ENCODE measurements around the gene EGLN2. TPM values are rescaled to one million over a fixed set of nuclear protein-coding genes. Genes with fewer than 3 reads are reported as not detected.

The EGLN2 gene
- total and polyA plus RNA-seq, 2 of the 4 experiments (the other 2 are of a cell fraction), result 54.1 to 60.2 TPM

- TF ChIP-seq RAD21 (IDR thresholded peaks at IDR 0.05; ENCODE audit: low read length), result no peak
Measured at GRCh38 chr19:40799558-40800338, 757 bp downstream of the EGLN2 start (continued).

DNA sequence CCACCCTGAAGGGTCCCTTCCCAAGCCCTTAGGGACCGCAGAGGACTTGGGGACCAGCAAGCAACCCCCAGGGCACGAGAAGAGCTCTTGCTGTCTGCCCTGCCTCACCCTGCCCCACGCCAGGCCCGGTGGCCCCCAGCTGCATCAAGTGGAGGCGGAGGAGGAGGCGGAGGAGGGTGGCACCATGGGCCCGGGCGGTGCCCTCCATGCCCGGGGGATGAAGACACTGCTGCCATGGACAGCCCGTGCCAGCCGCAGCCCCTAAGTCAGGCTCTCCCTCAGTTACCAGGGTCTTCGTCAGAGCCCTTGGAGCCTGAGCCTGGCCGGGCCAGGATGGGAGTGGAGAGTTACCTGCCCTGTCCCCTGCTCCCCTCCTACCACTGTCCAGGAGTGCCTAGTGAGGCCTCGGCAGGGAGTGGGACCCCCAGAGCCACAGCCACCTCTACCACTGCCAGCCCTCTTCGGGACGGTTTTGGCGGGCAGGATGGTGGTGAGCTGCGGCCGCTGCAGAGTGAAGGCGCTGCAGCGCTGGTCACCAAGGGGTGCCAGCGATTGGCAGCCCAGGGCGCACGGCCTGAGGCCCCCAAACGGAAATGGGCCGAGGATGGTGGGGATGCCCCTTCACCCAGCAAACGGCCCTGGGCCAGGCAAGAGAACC lies 1.5 kb downstream of the EGLN2 start:
- no peak overlapping the region for H2BK5ac ChIP-seq (ENCODE audit: low read depth, low read length, poor library complexity, severe bottlenecking)
- H3K23ac ChIP-seq (ENCODE audit: low read depth, low read length), result peak overlapping the region; percentile 38
- H3K27me3 ChIP-seq (ENCODE audit: control insufficient read depth, insufficient read depth, low read length), result no peaks in the 10 kb centered on the region
- H3K4me2 ChIP-seq (ENCODE audit: low read depth, low read length), result peak overlapping the region; percentile 85
- intact Hi-C loops (cut with micrococcal nuclease), result no loop called here
- H3K9me1 ChIP-seq (ENCODE audit: insufficient read depth, low read length), result peaks cover 34% of the 10 kb centered on the region
- 83% methylated on average over 9 of the region's 27 CpGs; no CpG with 5 or more reads in 1 of the 2 experiments for WGBS, 2 experiments (ENCODE audit: extremely low coverage in 2 of 2, insufficient read length in 1 of 2)
- DNase-seq, result no peak
- H3K27ac ChIP-seq (ENCODE audit: insufficient read depth, low read length), result peak overlapping the region; percentile 95
- peaks cover 36% of the 10 kb centered on the region for H3K4me1 ChIP-seq (ENCODE audit: control insufficient read depth, insufficient read depth, low read length)
- BruUV-seq (replicated peaks), result TSS peak; percentile 51
- H3K14ac ChIP-seq (replicated peaks; ENCODE audit: low read depth, low read length), result peak overlapping the region; percentile 89
- H3K4me3 ChIP-seq (ENCODE audit: insufficient read depth, low read depth, low read length), result peak overlapping the region; percentile 96
- ChIA-PET CTCF (no interaction called here), POLR2A (ENCODE audit: unreplicated experiment) (interaction anchor here (0.6 kb wide), 1 partner anchor 59 kb away, joined by 3 read pairs; no protein-coding TSS in a partner anchor)
- H2BK120ac ChIP-seq (ENCODE audit: low read depth, low read length), result no peak overlapping the region
- H3K4ac ChIP-seq (ENCODE audit: low read depth, low read length), result peak overlapping the region; percentile 63; the same call in 1 of the 2 replicates
- no peak overlapping the region for H3K18ac ChIP-seq (ENCODE audit: low read depth, low read length)
- H2BK20ac ChIP-seq (ENCODE audit: low read depth, low read length), result no peak overlapping the region
- no peak for TF ChIP-seq RAD21 (IDR thresholded peaks at IDR 0.05; ENCODE audit: low read length)
- no peak for TF ChIP-seq CEBPB (IDR thresholded peaks at IDR 0.05; ENCODE audit: low read depth, low read length)
- TF ChIP-seq CHD1 (IDR thresholded peaks at IDR 0.05; ENCODE audit: low read depth, low read length), result no peak
- TF ChIP-seq ELK1 (IDR thresholded peaks at IDR 0.05; ENCODE audit: borderline replicate concordance, low read depth, low read length), result no peak
- TF ChIP-seq POLR2A (IDR thresholded peaks at IDR 0.05; ENCODE audit: low read depth, low read length), result no peak
- no peak for TF ChIP-seq CTCF (conservative IDR thresholded peaks at IDR 0.05; ENCODE audit: low read depth, low read length)
- TF ChIP-seq BHLHE40 (IDR thresholded peaks at IDR 0.05; ENCODE audit: low read depth, low read length), result no peak
- no peak for TF ChIP-seq FOS (IDR thresholded peaks at IDR 0.05; ENCODE audit: low read depth, low read length)
- TF ChIP-seq MAZ (IDR thresholded peaks at IDR 0.05; ENCODE audit: borderline replicate concordance, low read depth, low read length), result no peak
- no peak for TF ChIP-seq RFX5 (IDR thresholded peaks at IDR 0.05; ENCODE audit: low read depth, low read length)
- TF ChIP-seq SMC3 (IDR thresholded peaks at IDR 0.05; ENCODE audit: low read depth, low read length), result no peak
- no peaks in the 10 kb centered on the region for H3K9me3 ChIP-seq (ENCODE audit: control insufficient read depth, insufficient read depth, low read length)
- H3K9ac ChIP-seq (ENCODE audit: low read depth, low read length), result peak overlapping the region; percentile 96
- peaks cover 4 to 66% of the 10 kb centered on the region in 2 experiments; a peak in 3 of 4 replicates for H3K79me1 ChIP-seq (ENCODE audit: low read depth in 1 of 2, low read length in 2 of 2)
- H3K56ac ChIP-seq (ENCODE audit: extremely low read depth, insufficient read depth, low read length), result no peak overlapping the region
- peaks cover 58% of the 10 kb centered on the region for H4K20me1 ChIP-seq (ENCODE audit: insufficient read depth, low read length)
- peaks cover 41% of the 10 kb centered on the region for H3K36me3 ChIP-seq (ENCODE audit: control insufficient read depth, insufficient read depth, low read length)
- dilution Hi-C loops (cut with HindIII; ENCODE audit: low sequenced_read_pairs, unreplicated experiment), result no loop called here
- H2AFZ ChIP-seq (replicated peaks; ENCODE audit: low read length, poor library complexity), result peak overlapping the region; percentile 10
- H2BK15ac ChIP-seq (ENCODE audit: low read depth, low read length), result no peak overlapping the region
- in situ Hi-C loops (cut with MboI; ENCODE audit: low sequenced_read_pairs), result no loop called here
- H4K5ac ChIP-seq (ENCODE audit: low read depth, low read length), result no peak overlapping the region
- no peak for ATAC-seq (ENCODE audit: low read depth)
- peak overlapping the region; percentile 59 for H2AK5ac ChIP-seq (ENCODE audit: low read depth, low read length)
- peak overlapping the region; percentile 99 for H2AK9ac ChIP-seq (replicated peaks; ENCODE audit: low read depth, low read length, poor library complexity)
- no peak overlapping the region for H4K8ac ChIP-seq (ENCODE audit: low read depth in 2 of 2, low read length in 2 of 2)
- H4K91ac ChIP-seq (ENCODE audit: insufficient read depth, low read depth, low read length), result no peak overlapping the region
